OCI-LY1 (cell line): Measurements from ENCODE around the gene CHMP2B.

Experiments used
- H2AFZ ChIP-seq: fragments of 200-600 bp; sonication (generic), shearing (Covaris generic); 2 replicates; pipeline ENCODE4 v1.6.0; 2014; ENCODE audit warnings: antibody characterized with exemption, mild to moderate bottlenecking, low read length
- H3F3A ChIP-seq: fragments of 200-600 bp; sonication (generic), shearing (Covaris generic); 2 replicates; pipeline ENCODE4 v1.6.0; 2014; ENCODE audit warnings: mild to moderate bottlenecking, antibody characterized with exemption, low read length, moderate library complexity; ENCODE audit not compliant: insufficient read depth
- H3K27ac ChIP-seq: fragments of 200-600 bp; sonication (generic); 2 replicates; pipeline ENCODE4 v1.5.1; 2014; ENCODE audit warnings: low read length, mixed run types, mild to moderate bottlenecking, low read depth; ENCODE audit not compliant: poor library complexity, severe bottlenecking
- H3K27me3 ChIP-seq: fragments of 200-600 bp; sonication (generic); 2 replicates; pipeline ENCODE4 v1.6.0; 2014; ENCODE audit warnings: antibody characterized with exemption, mild to moderate bottlenecking, low read length, moderate library complexity; ENCODE audit not compliant: insufficient read depth
- H3K36me3 ChIP-seq: fragments of 200-600 bp; sonication (generic); 2 replicates; pipeline ENCODE4 v1.6.1; 2014; ENCODE audit warnings: mild to moderate bottlenecking, antibody characterized with exemption, low read length, moderate library complexity, mixed read lengths; ENCODE audit not compliant: insufficient read depth
- H3K4me1 ChIP-seq: fragments of 200-600 bp; sonication (generic); 2 replicates; pipeline ENCODE4 v1.5.1; 2014; ENCODE audit warnings: mild to moderate bottlenecking, low read length, moderate library complexity; ENCODE audit not compliant: insufficient read depth, severe bottlenecking
- H3K4me2 ChIP-seq: fragments of 200-600 bp; sonication (generic), shearing (Covaris generic); 2 replicates; pipeline ENCODE4 v1.6.1; 2014; ENCODE audit warnings: low read length
- H3K4me3 ChIP-seq: fragments of 200-600 bp; sonication (generic); 2 replicates; pipeline ENCODE4 v1.5.1; 2014; ENCODE audit warnings: low read length, low read depth, mild to moderate bottlenecking, mixed read lengths; ENCODE audit not compliant: poor library complexity, severe bottlenecking
- H3K79me2 ChIP-seq: fragments of 200-600 bp; shearing (Covaris generic); 2 replicates; pipeline ENCODE4 v1.6.1; 2016; ENCODE audit warnings: mixed run types, low read length, mixed read lengths; ENCODE audit not compliant: insufficient read depth
- H3K9ac ChIP-seq: fragments of 200-600 bp; sonication (generic), shearing (Covaris generic); 2 replicates; pipeline ENCODE4 v1.6.1; 2014; ENCODE audit warnings: mild to moderate bottlenecking, low read length, mixed read lengths
- H3K9me2 ChIP-seq: fragments of 200-600 bp; sonication (generic), shearing (Covaris generic); 2 replicates; pipeline ENCODE4 v1.6.1; 2014; ENCODE audit warnings: low read depth, mild to moderate bottlenecking, low read length, mixed read lengths
- H3K9me3 ChIP-seq: fragments of 200-600 bp; shearing (Covaris generic); 2 replicates; pipeline ENCODE4 v1.6.1; 2014; ENCODE audit warnings: low read length, mixed read lengths
- H4K20me1 ChIP-seq: fragments of 200-600 bp; sonication (generic), shearing (Covaris generic); 2 replicates; pipeline ENCODE4 v1.6.0; 2016; ENCODE audit warnings: mild to moderate bottlenecking, low read length; ENCODE audit not compliant: insufficient read depth
- EZH2 ChIP-seq: fragments of 200-600 bp; sonication (generic), shearing (Covaris generic); IDR thresholded peaks from 2 replicates; pipeline ENCODE4 v1.8.0; 2017; ENCODE audit warnings: borderline replicate concordance, mixed run types, mild to moderate bottlenecking, antibody characterized with exemption, low read length, moderate library complexity, mixed read lengths
- TF ChIP-seq, protein P1 (sequence below): fragments of 200-600 bp; sonication (generic), shearing (Covaris generic); IDR thresholded peaks from 2 replicates; pipeline ENCODE4 v1.5.1; 2017; ENCODE audit warnings: mild to moderate bottlenecking, antibody characterized with exemption, low read length, moderate library complexity, mixed read lengths

Gene CHMP2B, protein sequence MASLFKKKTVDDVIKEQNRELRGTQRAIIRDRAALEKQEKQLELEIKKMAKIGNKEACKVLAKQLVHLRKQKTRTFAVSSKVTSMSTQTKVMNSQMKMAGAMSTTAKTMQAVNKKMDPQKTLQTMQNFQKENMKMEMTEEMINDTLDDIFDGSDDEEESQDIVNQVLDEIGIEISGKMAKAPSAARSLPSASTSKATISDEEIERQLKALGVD

DNA sequence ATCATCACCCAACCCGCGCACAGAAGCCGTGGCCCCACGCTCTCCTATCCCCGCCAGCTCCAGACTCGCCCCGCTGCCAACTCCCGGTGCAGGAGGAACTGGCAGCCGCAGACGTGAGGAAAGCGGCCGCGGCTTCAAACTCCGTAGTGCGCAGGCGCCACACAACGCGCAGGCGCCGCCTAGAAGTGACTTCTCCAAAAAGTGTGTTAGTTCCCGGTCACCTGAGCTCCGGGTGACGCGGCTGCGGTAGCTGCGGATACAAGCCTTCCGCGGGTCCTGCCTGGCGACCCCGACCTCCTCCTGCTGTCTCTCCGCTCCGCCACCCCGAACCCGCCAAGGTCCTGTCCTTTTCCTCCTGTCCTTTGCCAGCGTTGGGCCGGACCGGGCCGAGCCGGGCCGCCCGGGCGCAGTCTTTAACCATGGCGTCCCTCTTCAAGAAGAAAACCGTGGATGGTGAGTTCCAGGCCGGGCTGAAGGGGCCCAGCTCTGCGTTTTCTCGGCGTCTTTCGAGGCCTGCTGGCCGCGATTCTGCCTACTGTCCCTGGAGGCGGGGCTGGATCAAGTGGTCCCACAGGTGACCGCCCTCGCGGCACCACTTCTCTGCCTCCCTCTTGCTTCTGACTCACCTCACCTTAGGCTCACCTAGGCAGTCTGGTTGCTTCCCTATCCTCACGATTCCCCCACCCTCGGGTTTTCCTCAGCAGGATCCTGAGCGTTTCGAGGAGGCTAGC is at the start of gene CHMP2B:
TSS of gene CHMP2B (plus strand) at position 206 of the 731 bp plus-strand sequence. CDS start at position 420, 214 bp downstream.
- TF ChIP-seq, protein P1, sequence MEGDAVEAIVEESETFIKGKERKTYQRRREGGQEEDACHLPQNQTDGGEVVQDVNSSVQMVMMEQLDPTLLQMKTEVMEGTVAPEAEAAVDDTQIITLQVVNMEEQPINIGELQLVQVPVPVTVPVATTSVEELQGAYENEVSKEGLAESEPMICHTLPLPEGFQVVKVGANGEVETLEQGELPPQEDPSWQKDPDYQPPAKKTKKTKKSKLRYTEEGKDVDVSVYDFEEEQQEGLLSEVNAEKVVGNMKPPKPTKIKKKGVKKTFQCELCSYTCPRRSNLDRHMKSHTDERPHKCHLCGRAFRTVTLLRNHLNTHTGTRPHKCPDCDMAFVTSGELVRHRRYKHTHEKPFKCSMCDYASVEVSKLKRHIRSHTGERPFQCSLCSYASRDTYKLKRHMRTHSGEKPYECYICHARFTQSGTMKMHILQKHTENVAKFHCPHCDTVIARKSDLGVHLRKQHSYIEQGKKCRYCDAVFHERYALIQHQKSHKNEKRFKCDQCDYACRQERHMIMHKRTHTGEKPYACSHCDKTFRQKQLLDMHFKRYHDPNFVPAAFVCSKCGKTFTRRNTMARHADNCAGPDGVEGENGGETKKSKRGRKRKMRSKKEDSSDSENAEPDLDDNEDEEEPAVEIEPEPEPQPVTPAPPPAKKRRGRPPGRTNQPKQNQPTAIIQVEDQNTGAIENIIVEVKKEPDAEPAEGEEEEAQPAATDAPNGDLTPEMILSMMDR = no peak
- no peak for TF ChIP-seq EZH2
- Histone ChIP-seq H4K20me1 (no peaks in the 10 kb centered on the region), H3K9me3 (peaks cover 2% of the 10 kb centered on the region; the same call in 1 of the 2 replicates), H3K36me3 (no peaks in the 10 kb centered on the region), H3F3A (no peaks in the 10 kb centered on the region), H3K4me2 (peak within 1 kb of the TSS; percentile 82), H3K9ac (peak within 1 kb of the TSS; percentile 97), H3K4me3 (peak within 1 kb of the TSS; percentile 98), H3K79me2 (peaks cover 39% of the 10 kb centered on the region), H3K9me2 (no peaks in the 10 kb centered on the region), H2AFZ (peak within 1 kb of the TSS; percentile 96), H3K27ac (peak within 1 kb of the TSS; percentile 22), H3K27me3 (no peaks in the 10 kb centered on the region; the same call in 1 of the 2 replicates), H3K4me1 (peaks cover 28% of the 10 kb centered on the region)

DNA sequence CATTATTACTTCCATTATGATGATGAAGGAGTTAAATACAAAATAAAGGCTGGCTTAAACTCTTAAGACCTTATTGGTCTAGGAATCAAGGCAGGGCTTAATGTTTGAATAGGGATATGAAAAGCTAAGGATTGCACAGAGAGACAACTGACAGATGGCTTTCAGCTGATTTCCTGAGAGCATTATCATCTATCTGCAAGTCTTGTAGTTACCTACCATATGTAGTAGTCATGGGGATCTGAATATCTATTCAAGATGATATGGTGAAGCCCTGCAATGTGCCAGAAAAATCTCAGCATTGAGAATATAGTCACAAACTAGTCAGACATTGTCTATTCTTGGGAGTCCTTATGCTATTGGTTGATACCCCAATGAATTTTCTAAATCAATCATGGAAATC is 47.5 kb upstream of the CHMP2B start:
- TF ChIP-seq, protein P1 = no peak
- TF ChIP-seq EZH2 = no peak
- Histone ChIP-seq H3F3A (no peaks in the 10 kb centered on the region), H3K9ac (no peak overlapping the region), H3K36me3 (no peaks in the 10 kb centered on the region), H3K9me3 (no peaks in the 10 kb centered on the region), H2AFZ (no peak overlapping the region), H3K4me2 (no peak overlapping the region), H3K4me1 (no peaks in the 10 kb centered on the region), H3K4me3 (no peak overlapping the region), H4K20me1 (no peaks in the 10 kb centered on the region), H3K27me3 (no peaks in the 10 kb centered on the region), H3K9me2 (no peaks in the 10 kb centered on the region), H3K79me2 (no peaks in the 10 kb centered on the region), H3K27ac (no peak overlapping the region)

DNA sequence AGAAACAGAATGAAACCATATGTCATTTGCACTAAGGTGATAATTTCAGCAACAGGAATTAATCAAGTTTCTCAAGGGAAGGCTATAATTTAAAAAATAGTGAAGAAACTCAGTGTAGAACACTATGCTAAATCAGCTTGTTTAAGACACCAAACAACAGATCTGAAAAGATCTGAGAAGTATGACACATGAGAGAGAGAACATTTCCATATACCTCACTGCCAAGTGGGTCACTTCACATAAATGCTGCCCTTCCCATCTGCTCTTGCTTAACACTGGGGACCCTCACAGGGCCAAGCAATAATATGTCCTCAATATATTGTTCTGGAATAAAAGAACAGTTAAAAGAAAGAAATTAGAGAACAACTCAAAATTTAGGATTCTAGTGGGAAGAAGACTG is 45.6 kb upstream of the CHMP2B start:
- no peaks in the 10 kb centered on the region for H3K27me3 ChIP-seq
- no peak overlapping the region for H2AFZ ChIP-seq
- H3K79me2 ChIP-seq = no peaks in the 10 kb centered on the region
- H3K4me1 ChIP-seq = no peaks in the 10 kb centered on the region
- H3K36me3 ChIP-seq = no peaks in the 10 kb centered on the region
- H3K9me2 ChIP-seq = no peaks in the 10 kb centered on the region
- no peaks in the 10 kb centered on the region for H3F3A ChIP-seq
- TF ChIP-seq, protein P1 = no peak
- TF ChIP-seq EZH2 = no peak
- H3K9me3 ChIP-seq = no peaks in the 10 kb centered on the region
- no peak overlapping the region for H3K27ac ChIP-seq
- no peak overlapping the region for H3K9ac ChIP-seq
- no peaks in the 10 kb centered on the region for H4K20me1 ChIP-seq
- H3K4me2 ChIP-seq = no peak overlapping the region
- H3K4me3 ChIP-seq = no peak overlapping the region
